Transverse colon (tissue), 3 donors: ENCODE measurements around the gene PRCD.

Experiments
- CTCF ChIP-seq, 5 experiments: fragments of 200-600 bp in 3 of 5; fragments of 450-650 bp in 2 of 5; sonication (generic) in 3 of 5; IDR thresholded peaks; 1 replicate in 2 of 5; 2 replicates in 3 of 5; pipeline ENCODE4 v1.5.1; 2016 to 2017; ENCODE audit warnings: antibody characterized with exemption in 5 of 5, inconsistent platforms in 3 of 5, mild to moderate bottlenecking in 2 of 5, moderate library complexity in 1 of 5
- EP300 ChIP-seq: sonication (generic); formaldehyde crosslinking; IDR thresholded peaks from one replicate; pipeline ENCODE4 v1.6.1; 2017; ENCODE audit warnings: antibody characterized with exemption, low read depth
- POLR2A ChIP-seq: fragments of 450-650 bp; IDR thresholded peaks from one replicate; pipeline ENCODE4 v1.6.1; 2016; ENCODE audit warnings: antibody characterized with exemption, mild to moderate bottlenecking, moderate library complexity

GRCh38 chr17:76546556-76547182 lies 6.8 kb downstream of the PRCD start:
- TF ChIP-seq EP300 (no peak), POLR2A (no peak), CTCF (IDR thresholded peaks at IDR 0.05) (no peak)
